T-helper 2 cell treated with Interferon-gamma antibody and Interleukin-4, amounts not matched to agents 100 ng/mL and 5 ng/mL, for 36 hours (primary cell): ENCODE results near the gene OR2D2. TPM values are rescaled to one million over a fixed set of nuclear protein-coding genes. Genes with fewer than 3 reads are reported as not detected.
"Not testable (repeated sequence)": the region's sequence is repeated elsewhere in the genome, so short reads cannot be mapped to it uniquely, and the experiment has no call there.

Source experiments
- intact Hi-C: fragments of 100-400 bp; cut with micrococcal nuclease; formaldehyde crosslinking; loops from one replicate; pipeline ENCODE4 v1.15.1; 2023
- total RNA-seq: library from RNA; stranded (reverse); gene quantifications from 2 replicates; pipeline ENCODE4 v1.2.3, GENCODE V29; 2022

OR2D2 gene, protein sequence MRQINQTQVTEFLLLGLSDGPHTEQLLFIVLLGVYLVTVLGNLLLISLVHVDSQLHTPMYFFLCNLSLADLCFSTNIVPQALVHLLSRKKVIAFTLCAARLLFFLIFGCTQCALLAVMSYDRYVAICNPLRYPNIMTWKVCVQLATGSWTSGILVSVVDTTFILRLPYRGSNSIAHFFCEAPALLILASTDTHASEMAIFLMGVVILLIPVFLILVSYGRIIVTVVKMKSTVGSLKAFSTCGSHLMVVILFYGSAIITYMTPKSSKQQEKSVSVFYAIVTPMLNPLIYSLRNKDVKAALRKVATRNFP
- total RNA-seq: 0.27 TPM in 1 of 2 replicates, not detected in the other

DNA sequence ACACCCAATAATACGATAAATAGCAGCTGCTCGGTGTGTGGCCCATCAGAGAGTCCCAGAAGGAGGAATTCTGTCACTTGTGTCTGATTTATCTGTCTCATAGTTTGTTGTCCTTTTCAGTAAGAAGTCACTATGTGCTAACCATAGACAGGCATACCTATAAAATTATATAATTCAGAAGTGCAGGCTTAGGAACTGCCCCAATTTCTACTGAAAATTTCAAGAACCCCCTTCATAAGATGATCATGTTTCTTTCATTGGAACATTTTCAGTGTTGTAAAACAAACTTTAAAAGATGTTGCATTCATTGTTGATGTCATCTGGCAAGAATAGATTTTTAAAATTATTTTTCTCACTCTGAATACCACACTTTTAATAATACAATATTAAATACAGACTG is at the start of gene OR2D2:
TSS of gene OR2D2 (minus strand) at position 101 of the 400 bp plus-strand sequence. CDS start at position 101, 0 bp downstream.
- intact Hi-C loops: no loop called here

DNA sequence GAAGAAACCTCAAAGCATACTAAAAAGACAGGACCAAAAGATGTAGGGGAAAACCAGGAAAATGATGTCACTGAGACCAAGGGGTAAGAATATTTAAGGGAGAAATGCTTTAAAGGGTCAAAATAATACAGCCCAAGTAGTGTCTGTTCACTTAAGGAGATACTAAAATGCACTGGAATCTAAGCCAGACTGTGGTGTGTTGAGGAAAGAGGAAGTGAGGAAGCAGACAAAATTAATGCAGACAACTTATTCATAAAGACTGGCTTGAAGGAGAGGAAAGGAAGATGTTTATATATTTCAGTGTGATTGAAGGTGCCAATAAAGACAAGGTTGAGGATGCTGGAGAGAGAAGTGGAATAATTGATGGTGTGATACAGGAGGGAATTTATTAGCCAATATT is 49.7 kb upstream of the OR2D2 start:
- intact Hi-C loops: no loop called here

DNA sequence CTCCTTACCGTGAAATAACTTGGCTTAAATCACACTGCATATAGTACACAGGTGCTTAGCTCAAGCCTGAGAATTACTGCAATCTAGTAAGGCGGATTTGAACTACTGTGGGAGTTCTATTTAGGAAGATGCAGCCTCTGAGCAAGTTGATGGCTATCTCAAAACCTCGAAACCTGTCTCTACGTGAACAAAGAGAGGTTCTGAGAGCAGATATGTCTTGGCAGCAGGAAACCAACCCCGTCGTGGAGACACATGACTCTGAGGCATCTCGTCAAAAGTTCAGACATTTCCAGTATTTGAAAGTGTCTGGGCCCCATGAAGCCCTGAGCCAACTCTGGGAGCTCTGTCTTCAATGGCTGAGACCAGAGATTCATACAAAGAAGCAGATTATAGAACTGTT is 39.8 kb upstream of the OR2D2 start:
- intact Hi-C loops: no loop called here

DNA sequence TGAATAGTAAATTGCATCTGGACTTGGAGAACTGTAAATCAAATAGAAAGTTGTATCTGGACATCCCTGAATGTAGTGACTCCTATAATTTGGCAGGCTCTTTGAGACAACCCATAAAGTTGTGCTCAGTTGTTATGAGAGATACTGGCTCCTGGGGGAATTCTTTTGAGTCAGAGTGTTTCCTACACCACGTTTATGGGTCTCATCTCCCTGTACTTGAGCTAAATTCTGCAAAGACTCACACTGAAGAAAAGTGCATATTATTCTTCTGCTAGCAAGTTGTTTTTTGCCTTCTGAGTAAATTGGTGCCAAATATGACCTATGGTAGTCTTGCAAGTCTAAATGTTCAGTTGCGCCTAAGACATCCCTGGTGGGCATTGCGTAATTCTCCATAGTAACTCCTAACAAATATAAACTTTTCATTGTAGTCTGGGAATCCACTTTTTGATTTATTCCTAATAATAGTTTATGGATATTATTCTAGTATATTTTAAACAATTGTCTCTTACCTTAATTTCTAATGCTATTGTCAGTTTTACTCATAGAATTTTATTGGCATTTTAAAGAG is 38.9 kb upstream of the OR2D2 start:
- intact Hi-C loops: no loop called here

DNA sequence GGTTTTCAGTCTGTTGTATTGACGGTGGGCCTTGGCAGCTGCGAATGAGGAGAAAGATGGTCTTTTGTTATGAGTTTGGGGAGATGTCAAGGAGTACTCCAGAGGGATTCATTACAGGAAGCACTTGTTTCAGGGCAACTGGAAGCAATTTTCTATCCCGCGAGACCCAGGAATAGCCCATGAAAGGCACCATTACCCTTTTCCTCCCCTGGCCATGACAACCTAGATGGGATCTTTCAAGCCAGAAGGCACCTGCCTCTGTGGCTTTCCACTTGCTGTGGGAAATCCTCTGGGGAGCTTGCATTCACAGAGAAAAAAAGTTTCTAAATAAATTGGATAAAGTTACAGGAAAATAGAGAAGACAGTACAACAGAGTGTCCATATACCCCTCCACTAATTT is 36.6 kb upstream of the OR2D2 start:
- intact Hi-C loops: loop anchor here (5.0 to 10.0 kb wide), 3 partner anchors 192 to 586 kb away; partner anchors contain the start of genes PPFIBP2 and TAF10

DNA sequence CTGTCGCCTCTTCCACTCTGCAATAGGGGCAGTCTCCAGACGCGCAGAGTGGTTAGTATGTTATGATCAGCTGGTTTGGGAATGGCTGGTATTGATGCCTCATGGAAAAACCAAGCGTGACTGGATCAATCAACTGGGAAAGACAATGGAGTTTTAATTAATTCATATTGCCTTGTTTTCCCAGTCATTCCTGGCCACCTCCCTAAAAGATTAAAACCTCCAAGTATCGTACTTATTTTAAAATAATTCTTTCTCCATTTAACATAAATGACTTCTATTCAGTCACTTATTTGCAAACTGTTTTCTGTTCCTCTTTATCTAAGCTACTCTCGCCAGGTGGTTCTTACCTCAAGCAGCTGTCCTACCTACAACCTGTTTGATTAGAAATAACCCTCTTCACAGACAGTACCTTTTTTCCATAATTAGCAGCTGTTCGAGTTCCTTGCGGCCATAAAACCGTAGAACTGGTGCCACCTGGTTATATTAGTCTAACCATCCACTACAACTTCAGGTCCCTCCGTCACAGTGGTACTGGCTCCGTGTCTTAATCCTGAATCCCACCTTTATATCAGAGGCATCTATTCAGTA is 34.8 kb upstream of the OR2D2 start:
- intact Hi-C loops: loop anchor here (5.0 to 10.0 kb wide), 3 partner anchors 190 to 588 kb away; partner anchors contain the start of genes PPFIBP2 and TAF10

DNA sequence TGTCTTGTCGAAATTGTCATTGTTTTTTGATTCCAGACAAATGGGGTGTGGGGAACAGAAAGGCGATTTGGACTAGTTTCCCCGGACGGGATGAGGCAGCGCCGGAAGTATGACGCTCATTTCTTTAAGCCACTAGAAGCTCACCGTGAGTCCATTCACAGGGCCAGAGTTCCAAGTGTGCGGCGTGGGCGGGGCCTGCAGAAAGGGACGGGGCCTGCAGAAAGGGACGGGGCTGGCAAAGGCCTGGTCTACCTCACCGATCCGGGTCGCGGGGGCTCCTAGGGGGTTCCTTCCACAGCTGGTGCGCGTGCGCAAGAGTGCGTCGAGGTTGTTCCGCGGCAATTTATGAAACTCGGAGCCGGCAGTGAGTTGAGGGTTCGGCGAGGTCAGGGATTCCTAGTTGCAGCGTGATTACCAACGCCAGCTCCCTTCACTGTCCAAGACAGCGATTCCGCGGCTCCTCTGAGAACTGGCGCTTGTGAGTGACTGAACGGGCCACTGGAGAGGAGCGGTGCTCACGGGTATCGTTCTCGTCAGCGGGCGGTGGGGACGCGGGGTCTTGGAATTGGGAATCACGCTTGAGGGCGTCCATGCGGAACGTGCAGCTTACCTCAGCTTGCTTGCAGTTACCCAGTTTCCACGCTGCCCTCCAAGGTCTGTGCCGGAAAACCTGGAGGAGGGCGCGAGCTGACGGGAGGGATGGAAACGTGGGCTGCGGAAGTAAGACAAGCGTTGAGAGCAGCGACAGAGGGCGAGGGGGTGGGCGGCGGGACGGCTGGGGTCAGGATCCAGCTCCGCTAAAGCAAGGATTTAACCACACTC is 34.1 kb upstream of the OR2D2 start, which contains the start of gene ZNF215:
TSS of gene ZNF215 (plus strand) at position 219 of the 822 bp plus-strand sequence. CDS start 5,847 bp downstream, outside the sequence.
- intact Hi-C loops: loop anchor here (5.0 to 10.0 kb wide), 3 partner anchors 189 to 588 kb away; partner anchors contain the start of genes PPFIBP2 and TAF10

DNA sequence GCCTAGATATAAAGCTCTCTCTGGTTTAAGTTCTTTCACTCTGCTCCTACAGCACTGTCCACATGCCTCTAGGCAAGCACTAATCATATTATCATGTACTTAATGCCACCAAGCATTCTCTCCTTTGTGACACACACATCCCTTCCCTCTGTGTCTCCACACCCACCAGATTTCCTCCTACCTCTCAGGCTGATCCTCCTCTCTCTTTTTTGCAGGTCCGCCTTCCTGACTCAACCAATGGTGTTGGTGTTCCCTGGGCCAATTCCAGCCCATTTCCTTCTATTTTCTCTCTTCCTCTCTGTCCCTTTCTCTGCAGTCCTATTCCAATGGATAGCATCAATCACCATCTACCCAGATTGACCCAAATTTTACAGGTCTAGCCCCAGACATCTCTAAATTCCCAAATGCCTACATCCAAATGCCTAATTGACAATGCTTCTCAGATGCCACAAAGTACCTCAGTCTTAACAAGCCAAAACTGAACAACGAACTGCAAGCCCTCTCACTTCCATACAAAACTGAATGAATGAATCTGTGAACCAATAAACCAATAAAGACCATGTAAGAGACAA is 33.4 kb upstream of the OR2D2 start:
- intact Hi-C loops: loop anchor here (5.0 to 10.0 kb wide), 3 partner anchors 188 to 589 kb away; partner anchors contain the start of genes PPFIBP2 and TAF10

DNA sequence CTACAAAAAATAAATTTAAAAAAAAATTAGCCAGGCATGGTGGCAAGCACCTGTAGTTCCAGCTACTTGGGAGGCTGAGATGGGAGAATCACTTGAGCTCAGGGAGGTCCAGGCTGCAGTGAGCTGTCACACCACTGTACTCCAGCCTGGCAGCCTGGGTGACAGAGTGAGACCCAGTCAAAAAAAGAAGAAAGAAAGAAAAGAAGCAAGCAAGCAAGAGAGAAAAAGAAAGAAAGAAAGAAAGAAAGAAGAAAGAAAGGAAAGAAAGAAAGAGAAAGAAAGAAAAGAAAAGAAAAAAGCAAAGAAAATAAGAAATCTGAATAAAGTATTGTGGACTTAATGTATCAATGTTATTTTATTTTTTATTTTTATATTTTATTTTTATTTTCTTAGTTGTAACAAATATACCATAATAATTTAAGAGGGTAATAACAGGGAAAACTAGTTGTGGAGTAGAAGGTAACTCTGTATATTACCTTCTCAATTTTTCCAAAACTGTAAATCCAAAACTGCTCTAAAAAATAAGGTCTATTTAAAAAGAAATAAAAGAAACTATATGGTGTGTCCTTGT is 32.8 kb upstream of the OR2D2 start:
- intact Hi-C loops: loop anchor here (5.0 to 10.0 kb wide), 3 partner anchors 188 to 590 kb away; partner anchors contain the start of genes PPFIBP2 and TAF10

DNA sequence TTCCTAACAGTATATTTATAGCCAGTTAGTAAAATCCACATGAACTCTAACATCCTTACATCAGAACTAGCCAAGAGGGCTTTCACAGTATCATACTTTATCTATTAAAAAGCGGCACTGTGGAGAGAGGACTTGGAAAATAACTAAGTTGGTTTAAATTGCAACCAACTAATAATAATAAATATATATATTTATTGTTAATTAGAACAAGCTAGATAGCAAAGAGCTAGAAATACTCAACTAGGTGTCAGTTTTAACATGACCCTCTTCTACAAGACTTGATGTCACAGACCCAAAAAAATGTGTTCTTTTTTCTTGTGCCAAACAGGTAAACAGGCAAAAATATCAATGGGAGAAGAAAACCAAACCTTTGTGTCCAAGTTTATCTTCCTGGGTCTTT is 28.4 kb upstream of the OR2D2 start, which contains the start of gene OR2D3:
TSS of gene OR2D3 (plus strand) at position 301 of the 400 bp plus-strand sequence. CDS start at position 301, 0 bp downstream.
- intact Hi-C loops: loop anchor here (10.0 kb wide), 1 partner anchor 594 kb away; the partner anchor contains the start of gene PPFIBP2

DNA sequence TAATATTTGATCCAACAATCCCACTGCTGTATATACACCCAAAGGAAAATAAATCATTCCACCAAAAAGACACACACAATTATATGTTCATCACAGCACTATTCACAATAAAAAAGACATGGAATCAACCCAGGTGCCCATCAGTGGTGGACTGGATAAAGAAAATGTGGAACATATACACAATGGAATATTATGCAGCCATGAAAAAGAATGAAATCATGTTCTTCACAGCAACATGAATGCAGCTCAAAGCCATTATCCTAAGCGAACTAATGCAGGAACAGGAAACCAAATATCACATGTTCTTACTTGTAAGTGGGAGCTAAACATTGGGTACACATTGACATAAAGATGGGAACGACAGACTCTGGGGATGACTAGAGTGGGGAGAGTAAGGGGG is 27.4 kb upstream of the OR2D2 start:
- intact Hi-C loops: loop anchor here (10.0 kb wide), 1 partner anchor 595 kb away; the partner anchor contains the start of gene PPFIBP2

DNA sequence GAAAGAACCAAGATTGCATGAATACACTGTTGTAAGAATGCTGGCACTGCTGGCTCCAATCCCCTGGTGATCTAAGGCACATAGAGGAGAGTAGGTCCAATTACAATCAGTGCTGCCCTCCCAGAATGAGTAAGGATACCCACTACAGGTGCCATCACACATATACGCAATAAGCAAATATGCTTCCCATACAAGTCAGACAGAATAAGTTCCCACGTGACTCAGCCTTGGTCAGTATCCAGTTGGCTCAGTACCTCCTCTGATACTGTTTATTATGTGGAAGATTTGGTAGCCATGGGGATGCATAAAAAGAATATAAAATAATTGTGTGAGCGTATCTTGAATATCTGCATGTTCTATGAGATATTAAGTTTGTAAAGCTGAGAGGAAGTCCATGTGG is 19.6 kb upstream of the OR2D2 start:
- intact Hi-C loops: no loop called here

DNA sequence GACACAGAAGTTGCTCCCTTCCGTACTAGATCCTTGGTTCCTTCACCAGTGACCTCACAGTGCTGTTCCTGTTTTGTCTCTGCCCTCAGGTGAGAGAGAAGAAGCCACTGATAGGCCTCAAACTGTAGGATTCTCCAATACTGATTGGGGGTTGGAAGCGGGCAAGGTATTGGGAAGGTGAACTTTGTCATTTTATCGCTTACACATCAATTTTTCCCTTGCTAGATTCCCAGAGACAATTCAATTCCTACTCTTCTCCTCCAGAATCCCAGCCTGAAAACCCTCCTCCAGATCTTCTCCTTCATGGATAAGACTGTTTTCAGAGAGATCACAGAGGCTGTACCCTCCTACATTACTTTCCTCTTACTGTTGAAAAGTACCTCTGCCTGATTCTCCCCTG is 19.1 kb upstream of the OR2D2 start:
- intact Hi-C loops: no loop called here

DNA sequence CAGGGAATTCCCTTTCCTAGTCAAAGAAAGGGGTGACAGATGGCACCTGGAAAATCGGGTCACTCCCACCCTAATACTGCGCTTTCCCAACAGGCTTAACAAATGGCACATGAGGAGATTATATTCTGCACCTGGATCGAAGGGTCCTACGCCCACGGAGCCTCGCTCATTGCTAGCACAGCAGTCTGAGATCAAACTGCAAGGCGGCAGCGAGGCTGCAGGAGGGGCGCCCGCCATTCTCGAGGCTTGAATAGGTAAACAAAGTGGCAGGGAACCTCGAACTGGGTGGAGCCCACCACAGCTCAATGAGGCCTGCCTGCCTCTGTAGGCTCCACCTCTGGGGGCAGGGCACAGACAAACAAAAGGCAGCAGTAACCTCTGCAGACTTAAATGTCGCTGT is 12.5 kb upstream of the OR2D2 start:
- intact Hi-C loops: not testable (repeated sequence)

DNA sequence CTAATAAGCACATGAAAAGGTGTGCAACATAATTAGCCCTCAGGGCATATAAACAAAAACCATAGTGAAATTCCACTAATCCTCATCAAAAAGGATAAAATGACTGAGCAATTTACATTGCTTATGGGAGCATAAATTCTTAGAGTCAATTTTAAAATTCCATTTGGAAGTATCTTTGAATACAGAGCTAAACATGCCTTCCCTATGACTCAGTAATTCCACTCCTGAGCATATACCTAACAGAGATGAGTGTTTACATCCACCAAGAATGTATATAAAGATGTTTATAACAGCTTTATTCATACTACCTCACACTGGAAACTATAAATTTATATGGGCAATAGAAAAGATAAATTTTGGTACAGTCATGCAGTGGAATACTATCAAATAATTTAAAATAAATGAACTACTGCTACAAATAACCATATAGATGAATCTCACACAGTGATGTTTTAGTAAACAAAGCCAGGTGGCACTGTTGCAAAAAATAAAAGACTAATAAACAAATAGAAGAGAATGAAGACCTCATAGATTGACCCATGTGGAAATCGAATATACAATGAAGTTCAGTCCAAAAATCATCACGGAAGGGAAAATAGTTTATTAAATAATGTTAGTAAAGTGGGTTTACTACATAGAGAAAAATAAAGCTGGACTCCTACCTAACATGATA is 8.2 kb upstream of the OR2D2 start:
- intact Hi-C loops: no loop called here

DNA sequence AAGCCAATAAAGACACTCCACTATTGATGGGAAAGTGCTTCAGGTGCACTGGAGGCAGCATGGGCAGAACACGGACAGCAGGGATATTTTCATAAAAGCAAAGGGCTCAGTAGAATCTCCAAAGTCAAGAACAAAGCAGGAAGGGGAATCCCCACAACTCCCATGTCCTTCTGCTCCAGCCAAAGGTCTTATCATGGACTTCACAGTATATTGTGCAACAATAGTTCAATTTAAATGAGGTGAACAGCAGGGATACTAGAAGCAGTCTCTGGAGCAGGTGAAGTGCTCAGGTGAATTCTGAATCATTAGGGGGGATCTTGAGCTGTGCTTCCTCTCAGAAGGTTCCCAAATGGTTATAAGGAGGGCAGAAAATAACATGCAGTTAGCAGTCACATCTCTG is 6.6 kb upstream of the OR2D2 start:
- intact Hi-C loops: no loop called here

DNA sequence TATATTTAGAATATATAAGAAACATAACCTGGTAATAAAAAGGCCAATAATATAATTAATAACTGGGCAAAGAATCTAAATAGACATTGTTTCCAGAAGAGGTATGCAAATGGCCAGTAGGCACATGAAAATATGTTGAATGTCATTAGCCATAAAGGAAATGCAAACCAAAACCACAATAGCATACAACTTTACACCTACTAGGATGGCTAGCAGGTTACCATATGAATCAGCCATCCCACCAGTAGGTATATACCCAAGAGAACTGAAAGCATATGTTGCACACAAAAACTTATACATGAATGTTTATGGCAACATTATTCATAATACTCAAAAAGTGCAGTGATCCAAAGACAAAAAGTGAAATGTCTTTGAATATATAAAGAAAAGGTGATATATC is 2.7 kb upstream of the OR2D2 start:
- intact Hi-C loops: no loop called here

DNA sequence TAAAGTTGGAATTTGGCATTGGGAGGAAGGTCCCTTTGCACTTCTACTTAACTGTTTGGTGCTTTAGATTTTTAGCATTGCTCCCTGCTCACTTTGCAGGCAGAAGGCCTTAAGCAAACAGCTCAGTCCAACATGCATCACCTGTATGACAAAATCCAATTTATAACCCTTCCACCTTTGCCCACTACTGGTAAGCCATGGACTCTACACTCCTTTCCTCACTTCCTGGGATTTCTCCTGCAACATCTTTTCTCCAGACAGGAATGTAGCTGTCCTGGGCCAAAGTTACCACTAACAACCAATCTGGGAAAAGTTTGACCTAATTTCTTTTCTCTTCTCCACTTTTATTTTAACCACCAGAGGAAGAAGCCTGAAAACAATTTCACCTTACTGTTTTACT is 1.8 kb upstream of the OR2D2 start:
- intact Hi-C loops: no loop called here

DNA sequence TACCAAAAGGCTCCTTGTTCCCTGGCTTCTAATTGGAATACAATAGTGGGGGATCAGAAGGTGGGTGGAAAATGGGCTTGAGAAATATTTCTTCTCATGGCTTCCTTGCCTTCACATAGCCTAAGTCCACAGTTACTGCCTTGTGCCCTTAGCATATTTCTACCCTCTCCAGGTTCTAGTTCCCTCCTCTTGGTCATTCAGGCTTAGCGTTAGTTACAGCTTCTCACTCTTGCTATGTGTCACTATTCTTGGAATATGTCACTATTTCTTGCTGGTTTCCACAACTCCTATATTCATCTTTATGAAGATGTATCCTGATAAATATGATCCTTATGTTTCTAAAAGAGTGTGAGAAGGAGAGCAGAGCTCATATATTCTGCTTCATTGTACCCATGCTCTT is 2.5 kb downstream of the OR2D2 start:
- intact Hi-C loops: no loop called here

DNA sequence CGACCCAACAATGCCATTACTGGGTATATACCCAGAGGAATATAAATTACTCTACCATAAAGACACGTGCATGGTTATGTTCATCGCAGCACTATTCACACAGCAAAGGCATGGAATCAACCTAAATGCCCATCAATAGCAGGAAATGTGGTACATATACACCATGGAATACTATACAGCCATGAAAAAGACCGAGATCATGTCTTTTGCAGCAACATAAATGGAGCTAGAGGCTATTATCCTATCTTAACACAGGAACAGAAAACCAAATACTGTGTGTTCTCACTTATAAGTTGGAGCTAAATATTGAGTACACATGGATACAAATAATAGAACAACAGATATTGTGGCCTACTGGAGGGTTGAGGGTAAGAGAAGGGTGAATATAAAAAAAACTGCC is 3.5 kb downstream of the OR2D2 start:
- intact Hi-C loops: no loop called here
